Neural crest cell (in vitro differentiated cells): ENCODE measurements around the gene OR9A4. TPM values are rescaled to one million over a fixed set of nuclear protein-coding genes. Genes with fewer than 3 reads are reported as not detected.

Experiments used
- DNase-seq: peaks from one replicate; pipeline ENCODE4 v3.0.0; 2021; ENCODE audit warnings: low read depth, mixed read lengths, low spot score
- H3K27ac Mint-ChIP-seq: one replicate; pipeline ENCODE4 v1.8.0; 2021; ENCODE audit warnings: mild to moderate bottlenecking, mixed read lengths; ENCODE audit not compliant: unreplicated experiment
- H3K27me3 Mint-ChIP-seq: 2 replicates; pipeline ENCODE4 v1.8.0; 2021; ENCODE audit warnings: low read depth, mild to moderate bottlenecking, mixed read lengths
- H3K36me3 Mint-ChIP-seq: 2 replicates; pipeline ENCODE4 v1.8.0; 2021; ENCODE audit warnings: low read depth, mild to moderate bottlenecking, mixed read lengths
- H3K4me1 Mint-ChIP-seq: 2 replicates; pipeline ENCODE4 v1.8.0; 2021; ENCODE audit warnings: mixed read lengths
- H3K4me3 Mint-ChIP-seq: one replicate; pipeline ENCODE4 v1.8.0; 2021; ENCODE audit warnings: mild to moderate bottlenecking, mixed read lengths
- H3K9me3 Mint-ChIP-seq: 2 replicates; pipeline ENCODE4 v1.8.0; 2021; ENCODE audit warnings: mixed read lengths
- CTCF ChIP-seq: fragments of 200-600 bp; sonication (generic); conservative IDR thresholded peaks from 2 replicates; pipeline ENCODE4 v1.5.0; 2021; ENCODE audit warnings: antibody characterized with exemption, mild to moderate bottlenecking
- total RNA-seq: library from RNA; stranded (reverse); gene quantifications from 2 replicates; pipeline ENCODE4 v1.2.1, GENCODE V29; 2021

The OR9A4 gene
- total RNA-seq, 1 donor from 2014 or later, result not detected

- Mint-ChIP-seq H3K36me3 (no peaks in the 10 kb centered on the region), H3K27me3 (peaks cover 2% of the 10 kb centered on the region), H3K9me3 (peaks cover 4% of the 10 kb centered on the region), H3K4me3 (no peak overlapping the region), H3K4me1 (no peaks in the 10 kb centered on the region), H3K27ac (no peak overlapping the region)
- DNase-seq, result no peak
- TF ChIP-seq CTCF, result no peak
Observed at GRCh38 chr7:141949911-141950310, 33.7 kb downstream of the OR9A4 start.

GRCh38 chr7:141950806-141951205, 34.6 kb downstream of the OR9A4 start:
- Mint-ChIP-seq H3K4me1 (no peaks in the 10 kb centered on the region), H3K4me3 (no peak overlapping the region), H3K9me3 (peaks cover 4% of the 10 kb centered on the region), H3K27me3 (peaks cover 2% of the 10 kb centered on the region), H3K36me3 (no peaks in the 10 kb centered on the region), H3K27ac (no peak overlapping the region)
- TF ChIP-seq CTCF, result no peak
- no peak for DNase-seq

- Mint-ChIP-seq H3K27ac (no peak overlapping the region), H3K4me3 (no peak overlapping the region), H3K36me3 (no peaks in the 10 kb centered on the region), H3K27me3 (peaks cover 2% of the 10 kb centered on the region), H3K9me3 (peaks cover 4% of the 10 kb centered on the region), H3K4me1 (no peaks in the 10 kb centered on the region)
- no peak for DNase-seq
- TF ChIP-seq CTCF, result no peak
Observed at GRCh38 chr7:141952461-141952860, 36.3 kb downstream of the OR9A4 start.

- peaks cover 2% of the 10 kb centered on the region for H3K27me3 Mint-ChIP-seq
- H3K4me1 Mint-ChIP-seq, result no peaks in the 10 kb centered on the region
- H3K4me3 Mint-ChIP-seq, result no peak overlapping the region
- no peak for DNase-seq
- no peak for TF ChIP-seq CTCF
- no peaks in the 10 kb centered on the region for H3K36me3 Mint-ChIP-seq
- no peak overlapping the region for H3K27ac Mint-ChIP-seq
- peaks cover 4% of the 10 kb centered on the region for H3K9me3 Mint-ChIP-seq
Observed at GRCh38 chr7:141954334-141954733, 38.1 kb downstream of the OR9A4 start.

GRCh38 chr7:141956084-141956483, 39.9 kb downstream of the OR9A4 start:
- H3K27ac Mint-ChIP-seq, result no peak overlapping the region
- H3K9me3 Mint-ChIP-seq, result no peaks in the 10 kb centered on the region
- TF ChIP-seq CTCF, result no peak
- no peak for DNase-seq
- no peaks in the 10 kb centered on the region for H3K4me1 Mint-ChIP-seq
- no peak overlapping the region for H3K4me3 Mint-ChIP-seq
- peaks cover 1% of the 10 kb centered on the region for H3K27me3 Mint-ChIP-seq
- no peaks in the 10 kb centered on the region for H3K36me3 Mint-ChIP-seq
